Ishikawa (cell line): Measurements from ENCODE around the gene ACTMAP.

Experiments
- CEBPB ChIP-seq: IDR thresholded peaks from 2 replicates; pipeline ENCODE4 v1.6.1; 2012
- EP300 ChIP-seq: IDR thresholded peaks from 2 replicates; pipeline ENCODE4 v1.6.1; 2012; ENCODE audit warnings: borderline replicate concordance
- FOXM1 ChIP-seq: IDR thresholded peaks from 2 replicates; pipeline ENCODE4 v1.6.1; 2012; ENCODE audit warnings: low read depth, borderline replicate concordance
- RAD21 ChIP-seq: IDR thresholded peaks from 2 replicates; pipeline ENCODE4 v1.6.1; 2012; ENCODE audit warnings: low read depth
- REST ChIP-seq: IDR thresholded peaks from 2 replicates; pipeline ENCODE4 v1.6.1; 2012; ENCODE audit warnings: low read depth, mild to moderate bottlenecking
- TCF12 ChIP-seq: IDR thresholded peaks from 2 replicates; pipeline ENCODE4 v1.6.1; 2012; ENCODE audit warnings: low read depth

GRCh38 chr19:40737102-40737644 lies 13.1 kb downstream of the ACTMAP start:
- no peak for TF ChIP-seq TCF12
- TF ChIP-seq CEBPB = no peak
- TF ChIP-seq EP300 = no peak
- TF ChIP-seq REST = no peak
- no peak for TF ChIP-seq RAD21
- no peak for TF ChIP-seq FOXM1
